Measurements from ENCODE around the gene ZNF652.
"Not testable (repeated sequence)": the region's sequence is repeated elsewhere in the genome, so short reads cannot be mapped to it uniquely, and the experiment has no call there.

Gene ZNF652

DNA sequence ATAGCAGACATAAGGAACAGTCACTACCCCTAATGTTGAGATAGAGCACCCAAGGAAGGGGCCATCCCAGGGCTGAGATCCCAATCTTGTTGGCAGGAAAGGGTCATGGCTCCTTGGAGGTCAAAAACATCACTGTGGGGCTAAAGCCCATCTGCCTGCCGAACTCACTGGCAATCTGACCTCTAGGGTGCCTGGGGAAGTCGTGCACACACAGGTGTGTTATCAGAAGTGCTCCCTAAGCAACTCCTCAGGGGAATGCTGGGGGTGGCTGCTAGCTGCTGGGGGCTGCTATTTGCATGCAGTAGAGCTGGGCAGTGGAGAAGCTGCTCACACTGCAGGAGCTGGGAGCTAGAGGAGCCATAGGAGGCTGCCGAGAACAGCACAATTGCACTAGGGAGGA lies 84.0 kb downstream of the ZNF652 start:
- no peak overlapping the region for H2AFZ ChIP-seq (ENCODE audit: low read length)
- no peaks in the 10 kb centered on the region for H3K79me2 ChIP-seq (ENCODE audit: low read length)
- TF ChIP-seq CTCF (IDR thresholded peaks at IDR 0.05; ENCODE audit: low read length) (no peak), EZH2 (optimal IDR thresholded peaks at IDR 0.05; ENCODE audit: low read depth, low read length) (no peak), EZH2phosphoT487 (IDR thresholded peaks at IDR 0.05; ENCODE audit: low read length) (no peak)
- no peak overlapping the region for H3K9ac ChIP-seq (ENCODE audit: low read length)
- no peaks in the 10 kb centered on the region for H3K36me3 ChIP-seq (replicated peaks; ENCODE audit: insufficient read depth, low read length)
- no peaks in the 10 kb centered on the region; the same call in 1 of the 2 replicates for H3K27me3 ChIP-seq (replicated peaks; ENCODE audit: insufficient read depth, low read length)
- DNase-seq: no peak
- no peaks in the 10 kb centered on the region for H3K9me2 ChIP-seq (replicated peaks; ENCODE audit: insufficient read depth, low read length)
- H4K20me1 ChIP-seq (ENCODE audit: insufficient read depth, low read length): no peaks in the 10 kb centered on the region
- H3K9me3 ChIP-seq (replicated peaks; ENCODE audit: insufficient read depth, low read length): no peaks in the 10 kb centered on the region
- no peak overlapping the region for H3K27ac ChIP-seq (ENCODE audit: low read length)
- no peak overlapping the region for H3K4me3 ChIP-seq (ENCODE audit: low read length)
- H3K4me1 ChIP-seq (ENCODE audit: low read length): no peaks in the 10 kb centered on the region
- H3K4me2 ChIP-seq (ENCODE audit: low read depth, low read length): no peak overlapping the region
- H3F3A ChIP-seq (ENCODE audit: insufficient read depth, low read length): no peaks in the 10 kb centered on the region

DNA sequence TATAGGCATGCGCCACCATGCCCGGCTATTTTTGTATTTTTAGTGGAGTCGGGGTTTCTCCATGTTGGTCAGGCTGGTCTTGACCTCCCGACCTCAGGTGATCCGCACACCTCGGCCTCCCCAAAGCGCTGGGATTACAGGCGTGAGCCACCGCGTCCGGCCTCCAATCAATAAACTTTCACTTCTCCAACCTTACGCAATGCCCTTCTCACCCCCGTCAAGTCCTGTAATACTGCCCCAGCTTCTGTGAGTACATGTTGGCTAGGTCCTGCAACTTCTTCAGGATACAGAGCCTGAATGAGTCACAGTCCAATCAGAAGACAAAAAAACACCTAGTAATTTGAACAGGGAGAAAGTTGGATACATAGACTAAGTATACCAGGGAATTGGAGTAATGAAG lies 84.4 kb downstream of the ZNF652 start:
- Histone ChIP-seq H3K79me2 (ENCODE audit: low read length) (no peaks in the 10 kb centered on the region), H2AFZ (ENCODE audit: low read length) (no peak overlapping the region), H3K4me2 (ENCODE audit: low read depth, low read length) (no peak overlapping the region), H3K9ac (ENCODE audit: low read length) (no peak overlapping the region), H3K36me3 (replicated peaks; ENCODE audit: insufficient read depth, low read length) (no peaks in the 10 kb centered on the region), H3K4me3 (ENCODE audit: low read length) (no peak overlapping the region), H3K27me3 (replicated peaks; ENCODE audit: insufficient read depth, low read length) (no peaks in the 10 kb centered on the region; the same call in 1 of the 2 replicates), H3K9me3 (replicated peaks; ENCODE audit: insufficient read depth, low read length) (no peaks in the 10 kb centered on the region), H3K4me1 (ENCODE audit: low read length) (no peaks in the 10 kb centered on the region), H4K20me1 (ENCODE audit: insufficient read depth, low read length) (no peaks in the 10 kb centered on the region), H3K27ac (ENCODE audit: low read length) (no peak overlapping the region), H3F3A (ENCODE audit: insufficient read depth, low read length) (no peaks in the 10 kb centered on the region), H3K9me2 (replicated peaks; ENCODE audit: insufficient read depth, low read length) (no peaks in the 10 kb centered on the region)
- TF ChIP-seq EZH2phosphoT487 (IDR thresholded peaks at IDR 0.05; ENCODE audit: low read length) (no peak), CTCF (IDR thresholded peaks at IDR 0.05; ENCODE audit: low read length) (no peak), EZH2 (optimal IDR thresholded peaks at IDR 0.05; ENCODE audit: low read depth, low read length) (no peak)
- no peak for DNase-seq

DNA sequence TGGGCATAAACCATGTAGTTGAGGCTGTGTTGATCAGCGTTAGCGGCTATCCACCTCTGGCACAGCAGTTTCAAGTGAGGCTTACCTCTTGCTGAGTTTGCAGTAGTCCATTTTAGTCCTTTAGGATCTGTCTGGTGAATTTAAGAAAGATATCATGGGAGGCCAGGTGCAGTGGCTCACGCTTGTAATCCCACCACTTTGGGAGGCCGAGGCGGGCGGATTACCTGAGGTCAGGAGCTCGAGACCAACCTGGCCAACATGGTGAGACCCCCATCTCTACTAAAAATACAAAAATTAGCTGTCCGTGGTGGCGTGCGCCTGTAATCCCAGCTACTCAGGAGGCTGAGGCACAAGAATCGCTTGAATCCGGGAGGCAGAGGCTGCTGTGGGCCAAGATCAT lies 86.1 kb downstream of the ZNF652 start:
- H3K79me2 ChIP-seq (ENCODE audit: low read length); H3K4me1 ChIP-seq (ENCODE audit: low read length); H3K9ac ChIP-seq (ENCODE audit: low read length); H3K4me2 ChIP-seq (ENCODE audit: low read depth, low read length); H3F3A ChIP-seq (ENCODE audit: insufficient read depth, low read length); H3K27me3 ChIP-seq (replicated peaks; ENCODE audit: insufficient read depth, low read length); DNase-seq; H3K27ac ChIP-seq (ENCODE audit: low read length); H4K20me1 ChIP-seq (ENCODE audit: insufficient read depth, low read length); H3K9me3 ChIP-seq (replicated peaks; ENCODE audit: insufficient read depth, low read length); H3K36me3 ChIP-seq (replicated peaks; ENCODE audit: insufficient read depth, low read length); H2AFZ ChIP-seq (ENCODE audit: low read length); H3K4me3 ChIP-seq (ENCODE audit: low read length); H3K9me2 ChIP-seq (replicated peaks; ENCODE audit: insufficient read depth, low read length): not testable (repeated sequence)

- Histone ChIP-seq H3F3A (ENCODE audit: insufficient read depth, low read length) (no peaks in the 10 kb centered on the region), H4K20me1 (ENCODE audit: insufficient read depth, low read length) (no peaks in the 10 kb centered on the region), H3K36me3 (replicated peaks; ENCODE audit: insufficient read depth, low read length) (no peaks in the 10 kb centered on the region), H3K9me2 (replicated peaks; ENCODE audit: insufficient read depth, low read length) (no peaks in the 10 kb centered on the region), H3K4me1 (ENCODE audit: low read length) (no peaks in the 10 kb centered on the region), H3K79me2 (ENCODE audit: low read length) (no peaks in the 10 kb centered on the region), H3K27me3 (replicated peaks; ENCODE audit: insufficient read depth, low read length) (no peaks in the 10 kb centered on the region), H2AFZ (ENCODE audit: low read length) (no peak overlapping the region), H3K4me2 (ENCODE audit: low read depth, low read length) (no peak overlapping the region), H3K9me3 (replicated peaks; ENCODE audit: insufficient read depth, low read length) (no peaks in the 10 kb centered on the region), H3K9ac (ENCODE audit: low read length) (no peak overlapping the region), H3K27ac (ENCODE audit: low read length) (no peak overlapping the region), H3K4me3 (ENCODE audit: low read length) (no peak overlapping the region)
- TF ChIP-seq EZH2 (optimal IDR thresholded peaks at IDR 0.05; ENCODE audit: low read depth, low read length): no peak
- TF ChIP-seq EZH2phosphoT487 (IDR thresholded peaks at IDR 0.05; ENCODE audit: low read length): no peak
- TF ChIP-seq CTCF (IDR thresholded peaks at IDR 0.05; ENCODE audit: low read length): no peak
- DNase-seq: no peak
Measured at GRCh38 chr17:49269356-49269755, 92.7 kb downstream of the ZNF652 start.
